Measurements from ENCODE around the gene DLK2. TPM values are rescaled to one million over a fixed set of nuclear protein-coding genes. Genes with fewer than 3 reads are reported as not detected.

The DLK2 gene
- total RNA-seq, 2 donors from 2014 or later = not detected

DNA sequence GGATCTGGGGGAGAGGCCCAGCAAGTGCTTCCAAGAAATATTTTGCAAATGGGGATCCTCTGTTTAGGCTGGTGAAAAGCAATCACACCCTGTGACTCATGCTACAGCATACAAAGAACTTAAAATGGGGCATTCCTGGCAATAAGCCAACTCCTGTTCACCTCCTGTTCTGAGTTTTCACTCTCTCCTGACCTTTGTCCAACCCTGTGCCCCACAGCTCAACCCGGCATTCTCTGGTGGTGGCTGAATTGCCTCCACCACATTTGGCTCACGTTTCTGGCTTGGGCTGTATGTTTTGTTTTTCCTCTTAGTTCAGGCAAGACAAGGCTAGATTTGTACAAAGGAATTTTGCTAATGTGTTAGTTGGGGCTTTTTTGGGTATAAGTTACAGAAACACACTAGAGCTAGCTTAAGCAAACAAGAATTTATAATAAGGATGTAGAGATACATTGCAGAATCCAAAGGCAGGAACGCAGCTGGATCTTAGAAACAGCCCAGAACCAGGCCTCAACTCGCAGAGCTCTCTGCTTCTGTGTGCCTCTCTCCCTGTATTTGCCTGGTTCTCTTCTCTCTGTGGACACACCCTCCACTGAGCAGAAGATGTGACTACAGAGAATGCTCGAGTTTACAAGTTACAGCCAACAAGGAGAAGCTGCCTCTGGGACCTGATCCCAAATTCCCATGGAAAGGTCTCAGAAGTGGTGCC, 18.6 kb downstream of the DLK2 start:
- no peaks in the 10 kb centered on the region for H3K4me1 ChIP-seq (ENCODE audit: control insufficient read depth, insufficient read depth, low read length)
- H3K9me3 ChIP-seq (ENCODE audit: control insufficient read depth, low read length) = no peaks in the 10 kb centered on the region
- H3K4me3 Mint-ChIP-seq = no peak overlapping the region
- DNase-seq = no peak
- H3K9ac ChIP-seq (ENCODE audit: extremely low read depth, low read length, poor library complexity, severe bottlenecking) = no peak overlapping the region
- H3K9me3 Mint-ChIP-seq = no peaks in the 10 kb centered on the region
- no peaks in the 10 kb centered on the region for H3K27me3 ChIP-seq (ENCODE audit: control insufficient read depth, insufficient read depth, low read length, poor library complexity, severe bottlenecking)
- TF ChIP-seq, protein P1, sequence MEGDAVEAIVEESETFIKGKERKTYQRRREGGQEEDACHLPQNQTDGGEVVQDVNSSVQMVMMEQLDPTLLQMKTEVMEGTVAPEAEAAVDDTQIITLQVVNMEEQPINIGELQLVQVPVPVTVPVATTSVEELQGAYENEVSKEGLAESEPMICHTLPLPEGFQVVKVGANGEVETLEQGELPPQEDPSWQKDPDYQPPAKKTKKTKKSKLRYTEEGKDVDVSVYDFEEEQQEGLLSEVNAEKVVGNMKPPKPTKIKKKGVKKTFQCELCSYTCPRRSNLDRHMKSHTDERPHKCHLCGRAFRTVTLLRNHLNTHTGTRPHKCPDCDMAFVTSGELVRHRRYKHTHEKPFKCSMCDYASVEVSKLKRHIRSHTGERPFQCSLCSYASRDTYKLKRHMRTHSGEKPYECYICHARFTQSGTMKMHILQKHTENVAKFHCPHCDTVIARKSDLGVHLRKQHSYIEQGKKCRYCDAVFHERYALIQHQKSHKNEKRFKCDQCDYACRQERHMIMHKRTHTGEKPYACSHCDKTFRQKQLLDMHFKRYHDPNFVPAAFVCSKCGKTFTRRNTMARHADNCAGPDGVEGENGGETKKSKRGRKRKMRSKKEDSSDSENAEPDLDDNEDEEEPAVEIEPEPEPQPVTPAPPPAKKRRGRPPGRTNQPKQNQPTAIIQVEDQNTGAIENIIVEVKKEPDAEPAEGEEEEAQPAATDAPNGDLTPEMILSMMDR (conservative IDR thresholded peaks at IDR 0.05) = no peak
- no peak overlapping the region for H3K27ac ChIP-seq (ENCODE audit: low read depth, low read length)
- H3K36me3 ChIP-seq (ENCODE audit: control insufficient read depth, insufficient read depth, low read length) = peaks cover 24% of the 10 kb centered on the region
- WGBS, 2 experiments (ENCODE audit: insufficient coverage in 1 of 2, insufficient read length in 1 of 2) = 83 to 93% methylated on average over 3 to 5 of the region's 5 CpGs
- H3K4me3 ChIP-seq (ENCODE audit: low read length) = no peak overlapping the region
- H3K36me3 Mint-ChIP-seq (ENCODE audit: low read depth) = peaks cover 31% of the 10 kb centered on the region
- peak overlapping the region; percentile 70 for H3K27ac Mint-ChIP-seq
- no peaks in the 10 kb centered on the region for H3K4me1 Mint-ChIP-seq
- no peaks in the 10 kb centered on the region for H3K27me3 Mint-ChIP-seq (ENCODE audit: insufficient read depth)

DNA sequence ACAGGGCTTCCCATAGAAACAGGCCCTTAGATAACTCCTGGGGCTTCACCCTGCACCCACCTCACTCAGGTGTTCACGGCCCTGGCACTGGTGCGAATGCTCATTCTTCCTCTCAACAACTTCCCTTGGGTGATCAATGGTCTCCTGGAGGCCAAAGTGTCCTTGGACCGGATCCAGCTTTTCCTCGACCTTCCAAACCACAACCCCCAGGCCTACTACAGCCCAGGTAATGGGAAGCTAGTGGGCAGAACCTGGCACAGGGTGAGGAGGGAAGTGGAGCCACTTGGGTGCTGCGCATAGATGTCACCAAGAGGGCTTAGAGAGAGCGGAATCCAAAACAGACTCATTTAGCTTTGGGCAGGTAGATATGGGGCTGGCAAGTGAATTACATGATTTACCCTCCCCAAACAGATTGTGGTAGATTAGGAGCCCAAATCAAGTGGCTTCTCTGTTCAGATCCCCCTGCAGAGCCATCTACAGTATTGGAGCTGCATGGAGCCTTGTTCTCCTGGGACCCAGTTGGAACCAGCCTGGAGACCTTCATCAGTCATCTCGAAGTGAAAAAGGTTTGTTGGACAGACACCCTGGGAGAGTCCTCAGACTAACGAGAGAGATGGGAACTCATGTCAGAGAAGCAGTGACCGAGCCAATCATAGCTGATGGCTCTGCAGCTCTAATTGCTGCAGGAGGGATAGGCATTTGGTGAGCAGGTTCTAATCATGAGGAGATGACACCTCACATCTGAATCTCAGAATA, 19.5 kb downstream of the DLK2 start:
- no peak for DNase-seq
- Histone ChIP-seq H3K36me3 (ENCODE audit: control insufficient read depth, insufficient read depth, low read length) (peaks cover 24% of the 10 kb centered on the region), H3K9ac (ENCODE audit: extremely low read depth, low read length, poor library complexity, severe bottlenecking) (no peak overlapping the region), H3K4me1 (ENCODE audit: control insufficient read depth, insufficient read depth, low read length) (no peaks in the 10 kb centered on the region), H3K27ac (ENCODE audit: low read depth, low read length) (no peak overlapping the region), H3K27me3 (ENCODE audit: control insufficient read depth, insufficient read depth, low read length, poor library complexity, severe bottlenecking) (no peaks in the 10 kb centered on the region), H3K9me3 (ENCODE audit: control insufficient read depth, low read length) (no peaks in the 10 kb centered on the region), H3K4me3 (ENCODE audit: low read length) (no peak overlapping the region)
- Mint-ChIP-seq H3K9me3 (no peaks in the 10 kb centered on the region), H3K27me3 (ENCODE audit: insufficient read depth) (no peaks in the 10 kb centered on the region), H3K36me3 (ENCODE audit: low read depth) (peaks cover 31% of the 10 kb centered on the region), H3K4me1 (no peaks in the 10 kb centered on the region), H3K27ac (peak overlapping the region; percentile 55), H3K4me3 (no peak overlapping the region)
- WGBS, 2 experiments (ENCODE audit: insufficient coverage in 1 of 2, insufficient read length in 1 of 2) = 95% methylated on average over 6 to 9 of the region's 9 CpGs
- TF ChIP-seq, protein P1 (conservative IDR thresholded peaks at IDR 0.05) = no peak

- Mint-ChIP-seq H3K4me3 (no peak overlapping the region), H3K4me1 (no peaks in the 10 kb centered on the region), H3K36me3 (ENCODE audit: low read depth) (peaks cover 29% of the 10 kb centered on the region), H3K9me3 (no peaks in the 10 kb centered on the region), H3K27me3 (ENCODE audit: insufficient read depth) (no peaks in the 10 kb centered on the region), H3K27ac (no peak overlapping the region)
- Histone ChIP-seq H3K4me1 (ENCODE audit: control insufficient read depth, insufficient read depth, low read length) (no peaks in the 10 kb centered on the region), H3K9ac (ENCODE audit: extremely low read depth, low read length, poor library complexity, severe bottlenecking) (no peak overlapping the region), H3K36me3 (ENCODE audit: control insufficient read depth, insufficient read depth, low read length) (peaks cover 19% of the 10 kb centered on the region), H3K27me3 (ENCODE audit: control insufficient read depth, insufficient read depth, low read length, poor library complexity, severe bottlenecking) (no peaks in the 10 kb centered on the region), H3K9me3 (ENCODE audit: control insufficient read depth, low read length) (no peaks in the 10 kb centered on the region), H3K27ac (ENCODE audit: low read depth, low read length) (no peak overlapping the region), H3K4me3 (ENCODE audit: low read length) (no peak overlapping the region)
- DNase-seq = no peak
- TF ChIP-seq, protein P1 (conservative IDR thresholded peaks at IDR 0.05) = no peak
- WGBS, 2 experiments (ENCODE audit: insufficient coverage in 1 of 2, insufficient read length in 1 of 2) = 73 to 98% methylated on average over 3 to 4 of the region's 4 CpGs
Measured at GRCh38 chr6:43434943-43435342, 20.4 kb downstream of the DLK2 start.
